Gastrocnemius medialis (tissue), 4 donors: ENCODE measurements around the gene OSTF1.

Experiments
- CTCF ChIP-seq, 5 experiments: fragments of 450-650 bp in 3 of 5; fragments of 200-600 bp in 2 of 5; sonication (generic) in 2 of 5; IDR thresholded peaks in 4 of 5; conservative IDR thresholded peaks in 1 of 5; 1 replicate in 4 of 5; 2 replicates in 1 of 5; pipeline ENCODE4 v1.5.1; 2016 to 2019; ENCODE audit warnings: antibody characterized with exemption in 5 of 5, mild to moderate bottlenecking in 3 of 5, moderate library complexity in 3 of 5
- POLR2A ChIP-seq, 2 donors: fragments of 450-650 bp; IDR thresholded peaks; one replicate each; pipeline ENCODE4 v1.6.1; 2017; ENCODE audit warnings: antibody characterized with exemption in 2 of 2, mild to moderate bottlenecking in 2 of 2, moderate library complexity in 2 of 2

GRCh38 chr9:75121914-75122558 lies 33.7 kb downstream of the OSTF1 start:
- TF ChIP-seq CTCF (IDR thresholded peaks at IDR 0.05 in 4 of 5, conservative IDR thresholded peaks at IDR 0.05 in 1 of 5) = no peak
- TF ChIP-seq POLR2A (IDR thresholded peaks at IDR 0.05) = no peak
